ENCODE measurements around the gene KRT14. TPM values are rescaled to one million over a fixed set of nuclear protein-coding genes. Genes with fewer than 3 reads are reported as not detected.
A peak's percentile ranks its signal among the peaks of the same experiment; 100 is the strongest.

Gene KRT14
- total RNA-seq, 2 experiments from 2014 or later: 0.82 TPM; not detected in 1

GRCh38 chr17:41580687-41581365, 5.9 kb downstream of the KRT14 start:
- Histone ChIP-seq H3K27ac (ENCODE audit: low read depth, low read length, poor library complexity, severe bottlenecking) (no peak overlapping the region), H3K9me2 (ENCODE audit: insufficient read depth, low read length) (no peaks in the 10 kb centered on the region), H3K4me1 (ENCODE audit: insufficient read depth, low read length, poor library complexity, severe bottlenecking) (no peaks in the 10 kb centered on the region), H3K9me3 (ENCODE audit: low read length) (no peaks in the 10 kb centered on the region), H3K79me2 (ENCODE audit: insufficient read depth, low read depth, low read length) (no peaks in the 10 kb centered on the region), H4K20me1 (ENCODE audit: insufficient read depth, low read length) (no peaks in the 10 kb centered on the region), H3K4me3 (ENCODE audit: low read depth, low read length, poor library complexity, severe bottlenecking) (no peak overlapping the region), H2AFZ (ENCODE audit: low read length) (no peak overlapping the region), H3K4me2 (ENCODE audit: low read length) (no peak overlapping the region), H3K36me3 (ENCODE audit: insufficient read depth, low read length) (no peaks in the 10 kb centered on the region)
- ChIA-PET CTCF (ENCODE audit: unreplicated experiment) (no interaction called here), POLR2A (no interaction called here)
- TF ChIP-seq CTCF (conservative IDR thresholded peaks at IDR 0.05; ENCODE audit: low read length) (no peak), EZH2phosphoT487 (IDR thresholded peaks at IDR 0.05; ENCODE audit: borderline replicate concordance, low read depth, low read length) (no peak)
- no TSS peak for BruUV-seq (replicated peaks)
- intact Hi-C loops (cut with micrococcal nuclease; ENCODE audit: unreplicated experiment): no loop called here
- no peak for DNase-seq (ENCODE audit: low spot score)

GRCh38 chr17:41580244-41580575, 6.5 kb downstream of the KRT14 start:
- H3K4me2 ChIP-seq (ENCODE audit: low read length): no peak overlapping the region
- no peaks in the 10 kb centered on the region for H3K36me3 ChIP-seq (ENCODE audit: insufficient read depth, low read length)
- H3K27ac ChIP-seq (ENCODE audit: low read depth, low read length, poor library complexity, severe bottlenecking): no peak overlapping the region
- no TSS peak for BruUV-seq (replicated peaks)
- TF ChIP-seq EZH2phosphoT487 (IDR thresholded peaks at IDR 0.05; ENCODE audit: borderline replicate concordance, low read depth, low read length) (no peak), CTCF (conservative IDR thresholded peaks at IDR 0.05; ENCODE audit: low read length) (no peak)
- no peaks in the 10 kb centered on the region for H3K79me2 ChIP-seq (ENCODE audit: insufficient read depth, low read depth, low read length)
- H3K4me3 ChIP-seq (ENCODE audit: low read depth, low read length, poor library complexity, severe bottlenecking): no peak overlapping the region
- POLR2A ChIA-PET: no interaction called here
- H4K20me1 ChIP-seq (ENCODE audit: insufficient read depth, low read length): no peaks in the 10 kb centered on the region
- H3K4me1 ChIP-seq (ENCODE audit: insufficient read depth, low read length, poor library complexity, severe bottlenecking): no peaks in the 10 kb centered on the region
- no peak overlapping the region for H2AFZ ChIP-seq (ENCODE audit: low read length)
- CTCF ChIA-PET (ENCODE audit: unreplicated experiment): interaction anchor here (0.6 kb wide), 1 partner anchor 85 kb away, joined by 3 read pairs; no protein-coding TSS in a partner anchor
- no peaks in the 10 kb centered on the region for H3K9me2 ChIP-seq (ENCODE audit: insufficient read depth, low read length)
- intact Hi-C loops (cut with micrococcal nuclease; ENCODE audit: unreplicated experiment): no loop called here
- H3K9me3 ChIP-seq (ENCODE audit: low read length): no peaks in the 10 kb centered on the region
- no peak for DNase-seq (ENCODE audit: low spot score)

GRCh38 chr17:41579484-41580243, 7.0 kb downstream of the KRT14 start:
- no TSS peak for BruUV-seq (replicated peaks)
- Histone ChIP-seq H3K36me3 (ENCODE audit: insufficient read depth, low read length) (no peaks in the 10 kb centered on the region), H3K4me1 (ENCODE audit: insufficient read depth, low read length, poor library complexity, severe bottlenecking) (no peaks in the 10 kb centered on the region), H3K4me3 (ENCODE audit: low read depth, low read length, poor library complexity, severe bottlenecking) (no peak overlapping the region), H4K20me1 (ENCODE audit: insufficient read depth, low read length) (no peaks in the 10 kb centered on the region), H3K27ac (ENCODE audit: low read depth, low read length, poor library complexity, severe bottlenecking) (no peak overlapping the region), H2AFZ (ENCODE audit: low read length) (no peak overlapping the region), H3K9me2 (ENCODE audit: insufficient read depth, low read length) (no peaks in the 10 kb centered on the region), H3K9me3 (ENCODE audit: low read length) (no peaks in the 10 kb centered on the region), H3K79me2 (ENCODE audit: insufficient read depth, low read depth, low read length) (no peaks in the 10 kb centered on the region), H3K4me2 (ENCODE audit: low read length) (no peak overlapping the region)
- TF ChIP-seq EZH2phosphoT487 (IDR thresholded peaks at IDR 0.05; ENCODE audit: borderline replicate concordance, low read depth, low read length): no peak
- peak; percentile 77 for TF ChIP-seq CTCF (conservative IDR thresholded peaks at IDR 0.05; ENCODE audit: low read length)
- intact Hi-C loops (cut with micrococcal nuclease; ENCODE audit: unreplicated experiment): no loop called here
- peak; percentile 65 for DNase-seq (ENCODE audit: low spot score)
- CTCF ChIA-PET (ENCODE audit: unreplicated experiment): interaction anchor here (0.6 kb wide), 1 partner anchor 86 kb away, joined by 3 read pairs; no protein-coding TSS in a partner anchor
- POLR2A ChIA-PET: interaction anchor here (0.6 to 0.7 kb wide), 2 partner anchors 15 to 30 kb away, joined by 3 to 7 read pairs; no protein-coding TSS in a partner anchor
